HG02798 (cell line): Measurements from ENCODE around the gene RBFOX2.

Source experiments
- ATAC-seq: cut with Tn5 transposase; IDR thresholded peaks from one replicate; pipeline ENCODE4 v1.9.1; 2021; ENCODE audit warnings: mild to moderate bottlenecking; ENCODE audit not compliant: unreplicated experiment, poor library complexity

RBFOX2 gene

DNA sequence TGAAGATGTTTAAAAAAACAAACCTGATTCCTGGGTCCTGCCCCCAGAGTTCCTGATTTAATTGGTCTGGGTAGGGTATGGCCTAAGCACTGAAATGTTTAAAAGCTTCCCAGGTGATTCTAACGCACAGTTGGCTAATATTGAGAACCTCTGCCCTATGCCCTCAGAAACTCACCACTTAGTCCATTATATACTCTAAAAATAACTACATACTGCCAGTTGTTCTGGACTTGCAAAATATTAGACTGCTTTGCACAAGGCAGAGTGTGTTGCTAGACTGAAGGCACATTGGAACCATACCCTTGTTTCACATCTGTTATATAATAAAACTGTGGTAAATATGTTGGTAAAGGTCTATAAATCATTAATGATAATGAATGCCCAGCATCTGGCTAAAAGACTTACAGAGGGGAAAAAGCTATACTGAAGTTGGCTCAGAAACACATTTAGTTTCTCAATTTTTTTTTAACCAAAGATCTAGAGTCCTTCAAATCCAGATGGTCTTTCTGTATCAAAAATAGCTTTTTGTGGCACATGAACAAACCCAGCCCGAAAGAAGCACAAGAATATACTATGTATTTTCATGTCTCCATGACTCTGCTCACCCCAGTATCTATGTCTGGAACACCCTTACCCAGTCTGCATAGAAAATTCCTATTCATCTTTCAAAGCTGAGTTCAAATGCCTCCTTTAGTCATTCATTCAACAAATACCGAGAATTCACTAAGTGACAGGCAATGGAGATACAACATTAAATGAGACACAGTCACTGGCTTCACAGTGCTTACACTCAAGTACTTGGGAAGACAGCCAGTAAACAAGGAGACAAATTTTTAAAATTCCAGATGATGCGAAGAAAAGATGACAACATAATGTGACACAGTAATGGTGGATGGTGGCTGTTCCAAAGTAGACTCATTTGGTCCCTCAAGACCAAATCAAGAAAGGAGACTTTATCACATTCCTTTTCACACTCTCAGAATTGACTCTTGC is 44.1 kb downstream of the RBFOX2 start:
- ATAC-seq, result no peak

DNA sequence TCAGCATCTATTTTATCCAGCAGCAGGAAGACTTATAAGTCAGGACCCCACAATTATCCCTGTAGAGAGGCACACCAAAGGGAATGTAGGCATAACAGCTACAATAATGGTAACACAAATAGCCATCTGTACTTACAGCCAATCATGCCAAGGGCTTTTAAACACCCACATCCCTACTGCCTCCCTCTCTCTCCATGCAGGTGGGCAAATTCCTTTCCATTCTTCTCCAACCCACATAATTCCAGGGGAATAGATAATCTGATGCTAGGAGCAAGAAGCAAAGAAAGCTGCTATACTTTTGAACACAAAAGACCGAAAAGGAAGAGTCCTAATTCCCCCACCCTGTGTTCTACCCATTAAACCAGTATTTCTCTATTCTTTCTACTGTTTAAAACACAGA is 46.7 kb downstream of the RBFOX2 start:
- no peak for ATAC-seq

DNA sequence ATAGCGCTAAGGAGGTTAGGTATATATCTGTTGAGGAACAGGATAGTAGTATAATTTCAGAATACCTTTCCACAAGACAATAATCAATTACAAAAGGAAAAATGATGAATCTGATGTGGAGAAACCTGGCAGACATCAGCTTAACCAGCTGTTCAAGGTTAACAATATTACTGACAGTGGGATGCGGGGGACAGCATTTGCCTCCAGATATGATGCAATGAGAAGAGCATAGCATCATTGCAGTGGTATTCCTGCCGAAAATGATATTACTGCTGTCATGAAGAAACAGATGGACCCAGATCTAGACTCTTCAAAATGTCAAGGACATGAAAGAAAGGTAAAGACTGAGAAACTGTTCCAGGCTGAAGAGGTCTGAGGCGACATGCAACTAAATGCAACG is 49.7 kb downstream of the RBFOX2 start:
- no peak for ATAC-seq

DNA sequence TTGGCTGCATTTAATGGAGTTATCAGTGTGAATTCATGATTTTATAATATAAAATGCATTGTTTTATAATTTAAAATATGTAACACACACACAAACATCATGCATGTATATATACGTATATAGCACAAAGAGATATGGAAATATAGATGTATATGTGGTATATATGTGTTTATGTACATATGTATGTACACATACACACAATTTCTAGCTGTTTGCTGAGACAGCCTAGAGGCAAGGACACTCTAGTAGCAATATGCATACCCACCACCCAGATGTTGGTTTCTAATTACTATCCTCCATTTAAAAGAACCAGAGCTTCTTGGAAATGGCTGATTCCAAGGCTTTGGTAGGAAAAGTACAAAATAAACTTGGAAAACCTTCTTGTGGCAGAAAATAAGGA is 50.4 kb downstream of the RBFOX2 start:
- ATAC-seq, result no peak

DNA sequence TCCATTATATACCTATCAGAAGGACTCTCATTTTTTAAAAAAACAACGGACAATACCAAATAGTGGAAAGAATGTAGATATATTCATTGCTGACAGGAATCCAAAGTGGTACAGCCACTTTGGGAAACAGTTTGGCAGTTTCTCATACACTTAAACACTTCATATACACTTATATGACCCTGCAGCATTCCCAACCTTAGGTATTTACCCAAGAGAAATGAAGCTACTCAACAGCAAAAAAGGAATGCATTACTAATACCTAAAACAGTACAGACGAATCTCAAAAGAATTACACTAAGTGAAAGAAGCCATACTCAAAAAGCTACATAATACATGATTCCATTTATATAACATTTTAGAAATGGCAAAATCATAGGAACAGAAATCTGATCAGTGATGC is 51.5 kb downstream of the RBFOX2 start:
- ATAC-seq, result no peak

DNA sequence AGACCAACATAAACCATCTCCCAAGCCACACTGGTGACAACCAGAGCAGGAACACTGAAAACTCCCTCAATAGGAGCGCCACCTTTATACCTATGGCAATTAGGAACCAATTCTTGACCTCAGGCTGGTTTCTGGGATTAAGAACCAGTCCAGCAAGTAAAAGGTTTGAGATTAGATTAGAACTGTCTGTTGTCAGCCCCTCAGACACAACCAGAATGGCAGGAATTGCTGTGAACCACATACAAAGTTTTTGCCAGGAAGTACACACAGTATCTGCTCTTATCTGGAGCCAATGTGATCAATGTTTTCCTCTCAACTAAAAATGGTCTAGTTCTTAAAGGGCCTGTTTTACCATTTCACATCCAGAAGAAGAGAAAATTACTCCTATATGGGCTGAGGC is 55.2 kb downstream of the RBFOX2 start:
- no peak for ATAC-seq

DNA sequence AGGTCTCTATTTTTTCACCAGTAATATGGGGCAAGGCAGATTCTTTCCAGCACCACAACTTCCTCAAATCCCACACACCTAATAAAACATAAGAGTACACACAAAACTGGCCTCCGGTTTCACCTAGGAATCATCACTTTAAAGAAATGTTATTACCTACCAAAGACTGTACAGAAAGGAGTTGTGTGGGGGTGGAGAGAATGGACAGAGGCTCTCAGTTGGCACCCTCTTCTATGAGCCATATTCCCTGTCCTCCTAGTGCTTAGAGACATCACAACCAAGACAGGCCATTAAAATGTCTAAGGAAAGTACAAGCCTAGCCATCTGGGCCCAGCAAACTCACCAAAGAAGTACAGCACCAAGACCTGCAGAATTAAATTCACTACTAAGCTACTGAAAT is 56.1 kb downstream of the RBFOX2 start:
- no peak for ATAC-seq

DNA sequence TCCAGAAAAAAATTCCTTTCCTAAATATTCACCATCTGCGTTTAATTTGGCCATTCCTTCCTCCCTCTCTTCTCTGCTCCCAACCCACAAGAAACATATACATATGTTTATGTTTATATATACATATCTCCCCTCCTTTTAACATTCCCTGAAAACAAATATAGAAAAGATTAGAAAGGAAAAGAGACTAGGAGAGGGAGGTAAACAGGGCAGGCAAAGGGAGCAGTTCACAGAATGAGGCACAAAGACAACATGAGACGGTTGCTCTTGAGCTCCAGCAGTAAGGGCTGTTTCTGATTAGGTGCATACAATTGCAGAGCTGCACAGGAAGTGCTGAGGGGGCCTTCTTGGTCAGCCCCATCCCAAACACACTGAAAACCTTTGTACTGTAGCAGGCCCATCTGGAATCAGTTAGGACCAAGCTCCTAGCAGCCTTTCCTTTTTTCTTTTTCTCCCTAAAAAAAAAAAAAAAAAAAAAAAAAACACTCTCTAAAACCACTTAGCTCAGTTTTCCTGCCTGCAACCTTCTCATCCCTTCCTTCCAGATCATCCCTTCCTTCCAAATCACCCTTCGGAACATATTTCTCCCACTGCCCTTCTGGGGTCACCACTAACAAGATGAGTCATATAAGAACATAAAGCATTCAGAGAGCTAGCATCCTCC is 57.0 kb downstream of the RBFOX2 start:
- no peak for ATAC-seq

DNA sequence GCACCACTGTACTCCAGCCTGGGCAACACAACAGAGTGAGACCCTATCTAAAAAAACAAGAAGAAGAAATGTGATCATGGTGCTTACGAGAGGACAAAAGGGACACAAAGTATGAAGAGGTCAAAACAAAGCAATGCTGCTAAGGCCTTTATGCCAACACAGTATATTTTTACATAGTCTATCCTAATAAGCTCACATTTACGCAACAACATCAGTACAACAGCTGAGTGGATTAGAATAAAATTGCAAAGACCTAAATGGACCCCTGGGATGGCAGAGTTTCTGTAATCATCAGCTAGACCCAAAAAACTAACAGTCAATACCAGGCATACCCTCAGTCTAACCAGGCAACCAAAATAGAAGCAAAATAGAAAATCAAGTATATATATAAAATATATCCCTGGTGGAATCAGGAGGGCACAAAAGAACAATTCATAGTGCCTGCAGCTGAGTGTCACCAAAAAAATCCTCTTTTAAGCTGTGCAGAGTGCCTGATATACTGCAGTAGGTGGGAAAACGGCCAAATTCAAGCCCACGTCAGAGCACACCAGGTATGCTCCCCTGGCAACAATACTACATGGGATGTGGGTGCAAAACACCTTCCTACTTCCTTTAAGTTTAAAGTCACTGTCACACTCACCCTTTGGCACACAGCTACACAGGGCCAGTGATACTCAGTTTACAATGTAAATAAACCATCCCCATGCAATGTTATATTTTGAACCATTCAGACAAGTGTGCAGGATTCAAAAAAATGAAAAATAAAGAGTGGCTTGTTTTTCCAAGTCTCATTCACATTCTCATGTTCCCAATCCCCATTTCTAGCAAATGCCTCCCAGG is 57.8 kb downstream of the RBFOX2 start:
- no peak for ATAC-seq

DNA sequence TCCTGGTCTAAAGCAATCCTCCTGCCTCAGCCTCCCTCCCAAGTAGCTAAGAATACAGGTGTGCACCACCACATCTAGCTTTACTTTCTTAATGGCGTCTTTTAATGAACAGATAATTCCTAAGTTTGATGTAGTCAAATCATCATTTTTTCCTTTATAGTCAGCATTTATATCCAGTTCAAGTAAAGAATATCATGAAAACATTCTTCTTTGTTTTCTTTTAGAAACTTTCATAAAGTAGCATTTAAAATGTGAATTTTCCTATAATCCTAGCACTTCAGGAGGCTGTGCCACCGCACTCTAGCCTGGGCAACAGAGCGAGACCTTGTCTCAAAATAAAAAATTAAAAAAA is 61.6 kb downstream of the RBFOX2 start:
- no peak for ATAC-seq

DNA sequence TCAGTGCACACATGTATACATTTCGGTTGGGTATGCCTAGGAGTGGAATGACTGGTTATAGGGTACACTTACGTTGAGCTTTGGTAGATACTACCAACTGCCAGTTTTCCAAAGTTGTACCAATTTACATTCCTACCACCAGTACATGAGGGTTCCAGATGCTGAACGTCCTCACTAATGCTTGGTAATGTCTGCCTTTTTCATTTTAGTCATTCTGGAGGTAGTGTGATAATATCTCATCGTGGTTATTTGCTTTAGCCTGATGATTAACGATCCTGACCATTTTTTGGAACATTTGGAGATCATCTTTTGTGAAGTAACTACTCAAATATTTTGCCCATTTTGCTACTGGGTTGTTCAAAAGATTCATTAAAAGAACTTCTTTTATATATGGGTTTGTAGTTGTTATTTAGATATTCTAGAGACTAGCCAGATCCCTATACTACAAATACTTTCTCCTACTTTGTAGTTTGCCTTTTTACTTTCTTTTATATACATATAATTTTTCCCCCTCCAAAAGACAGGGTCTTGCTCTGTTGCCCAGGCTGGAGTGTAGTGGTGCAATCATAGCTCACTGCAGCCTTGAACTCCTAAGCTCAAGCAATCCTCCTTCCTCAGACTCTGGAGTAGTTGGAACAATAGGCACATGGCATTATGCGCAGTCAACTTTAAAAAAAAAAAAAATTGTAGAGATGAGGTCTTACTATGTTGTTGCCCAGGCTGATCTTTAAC is 62.1 kb downstream of the RBFOX2 start:
- ATAC-seq, result no peak

DNA sequence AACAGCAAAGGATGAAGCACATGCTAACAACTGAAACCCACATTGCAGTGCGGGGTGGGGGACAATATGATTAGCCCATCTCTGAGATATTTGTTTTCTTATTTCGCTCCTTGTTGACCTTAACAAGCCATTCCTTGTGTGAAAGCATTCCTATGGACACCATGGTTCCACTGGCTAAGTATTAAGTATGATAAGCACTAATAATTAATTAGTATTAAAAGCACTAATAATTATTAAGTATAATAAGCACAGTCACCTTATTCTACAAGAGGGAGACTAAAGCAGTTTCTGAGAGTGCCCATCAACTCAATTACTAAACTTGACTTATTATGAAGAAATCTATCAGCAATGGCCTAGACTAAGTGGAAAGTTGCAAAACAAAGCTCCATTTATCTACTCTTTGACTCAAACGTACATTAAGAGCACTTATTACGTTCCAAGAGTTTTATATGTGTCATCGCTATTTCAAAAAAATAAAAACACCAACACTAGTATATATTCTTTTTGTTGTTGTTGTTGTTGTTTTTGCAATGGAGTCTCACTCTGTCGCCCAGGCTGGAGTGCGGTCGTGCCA is 65.3 kb downstream of the RBFOX2 start:
- no peak for ATAC-seq

DNA sequence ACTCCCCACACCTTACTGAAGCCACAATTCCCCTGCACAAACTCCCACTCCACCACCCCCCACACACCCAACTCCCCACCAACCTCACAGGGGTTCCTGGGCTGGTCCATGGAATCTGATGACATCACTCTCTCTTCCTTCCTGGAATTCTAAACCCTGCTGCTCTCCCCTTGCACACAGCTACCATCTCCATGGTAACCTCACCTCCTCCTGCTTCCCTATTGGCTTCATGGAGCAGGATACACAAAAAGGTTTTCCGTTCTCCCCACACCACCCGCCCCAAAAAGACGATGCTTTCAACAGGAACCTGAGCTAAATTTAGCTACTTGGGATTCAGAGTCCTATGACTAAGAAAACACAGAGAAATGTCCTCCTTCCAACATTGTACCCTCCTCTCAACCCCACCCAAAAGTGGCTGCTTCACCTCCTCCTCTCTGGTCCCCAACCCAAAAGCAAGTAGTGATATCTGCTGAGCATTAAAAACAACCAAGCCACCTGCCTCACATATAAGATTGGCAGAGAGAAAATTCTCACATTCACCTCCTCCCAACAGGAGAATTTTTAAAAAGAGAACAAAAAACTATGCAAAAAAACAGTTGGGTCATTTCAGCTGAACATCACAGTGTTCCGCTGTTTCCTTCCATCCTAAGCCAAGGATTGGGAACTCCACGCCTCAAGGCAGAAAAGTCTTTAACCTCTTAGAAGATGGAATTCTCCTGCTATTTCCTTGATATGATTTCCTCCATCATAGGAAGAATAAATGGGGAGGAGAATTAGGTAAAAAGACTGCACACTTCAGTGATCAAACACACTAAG is 66.9 kb downstream of the RBFOX2 start:
- no peak for ATAC-seq

DNA sequence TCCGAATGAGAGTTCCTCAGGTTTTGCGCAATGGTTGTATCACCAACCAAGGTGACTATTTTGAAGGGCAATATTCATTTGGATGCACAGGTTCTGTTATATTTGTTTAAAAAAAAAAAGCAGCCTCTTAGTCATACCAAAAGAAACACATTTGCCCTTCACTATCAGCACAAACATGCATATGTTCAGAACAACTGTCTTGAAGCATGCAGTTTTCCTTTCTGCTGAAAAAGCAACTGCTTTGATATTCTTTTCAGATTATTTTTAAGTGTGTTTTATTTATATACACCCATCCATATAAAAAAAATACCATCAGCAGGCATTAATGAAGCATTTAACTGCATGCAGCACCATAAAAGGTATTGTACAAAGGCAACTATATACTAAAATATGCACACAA is 67.8 kb downstream of the RBFOX2 start:
- no peak for ATAC-seq

DNA sequence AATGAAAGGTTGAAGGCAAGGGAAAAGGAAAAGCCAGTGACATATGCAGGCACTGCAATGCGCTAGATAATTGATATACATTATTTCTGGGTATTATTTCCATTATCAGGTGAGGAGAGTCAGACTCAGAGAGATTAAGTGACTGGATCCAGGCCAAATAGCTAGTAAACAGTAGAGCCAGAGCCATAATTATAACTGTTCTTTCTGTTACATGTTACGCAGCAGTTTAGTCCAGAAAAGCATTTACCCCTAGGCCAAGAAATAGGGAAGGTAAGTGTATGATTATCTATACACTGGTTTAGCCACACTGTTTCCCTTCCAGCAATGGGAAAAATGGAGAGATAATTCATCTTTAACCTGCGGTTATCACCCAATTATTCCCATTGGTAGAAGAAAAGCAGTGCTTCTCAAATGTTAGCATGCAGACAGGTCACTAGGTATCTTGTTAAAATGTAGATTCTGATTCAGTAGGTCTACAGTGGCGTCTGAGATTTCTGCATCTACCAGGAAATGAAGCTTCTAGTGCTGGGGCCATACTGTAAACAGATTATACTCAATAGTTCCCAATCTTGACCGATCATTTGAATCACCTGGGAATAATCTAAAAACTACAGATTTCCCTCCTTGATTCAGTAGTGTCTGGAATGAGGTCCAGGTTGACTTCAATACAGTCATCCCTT is 69.4 kb downstream of the RBFOX2 start:
- ATAC-seq, result no peak

DNA sequence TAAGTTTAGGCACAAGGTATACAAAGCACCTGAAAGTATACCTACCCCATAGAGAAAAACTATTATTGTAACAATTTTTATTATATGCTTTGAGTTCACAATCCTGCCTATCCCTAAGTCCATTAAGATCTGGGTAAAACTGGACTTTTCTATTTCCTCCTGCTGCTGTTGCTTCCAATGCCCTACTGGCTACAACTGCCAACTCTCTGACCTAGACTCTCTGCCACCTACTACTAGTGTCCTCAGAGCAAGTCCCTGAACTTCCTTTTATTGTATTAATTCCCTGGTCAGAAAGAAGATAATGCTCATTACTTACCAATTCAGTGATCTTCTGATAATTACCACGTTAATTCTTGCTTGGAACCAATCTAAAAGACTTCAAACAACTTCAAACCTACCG is 70.3 kb downstream of the RBFOX2 start:
- ATAC-seq, result no peak

DNA sequence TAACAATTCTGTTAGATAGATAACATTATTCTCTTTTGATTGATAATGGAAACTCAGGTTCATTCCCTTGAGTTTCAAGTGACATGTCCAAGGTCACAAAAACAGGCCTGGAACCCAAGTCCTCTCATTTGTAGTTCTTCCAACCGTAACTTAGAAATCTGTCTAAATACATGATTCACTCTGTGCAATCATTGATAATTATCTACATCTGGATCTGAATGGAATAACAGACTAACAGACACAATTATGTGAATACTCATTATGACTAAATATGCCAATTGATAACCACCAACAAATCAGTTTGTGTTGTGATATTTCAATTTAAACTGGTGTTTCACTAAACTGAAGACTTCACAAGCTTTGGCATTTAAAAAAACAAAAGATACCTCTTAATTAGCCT is 71.0 kb downstream of the RBFOX2 start:
- ATAC-seq, result no peak

DNA sequence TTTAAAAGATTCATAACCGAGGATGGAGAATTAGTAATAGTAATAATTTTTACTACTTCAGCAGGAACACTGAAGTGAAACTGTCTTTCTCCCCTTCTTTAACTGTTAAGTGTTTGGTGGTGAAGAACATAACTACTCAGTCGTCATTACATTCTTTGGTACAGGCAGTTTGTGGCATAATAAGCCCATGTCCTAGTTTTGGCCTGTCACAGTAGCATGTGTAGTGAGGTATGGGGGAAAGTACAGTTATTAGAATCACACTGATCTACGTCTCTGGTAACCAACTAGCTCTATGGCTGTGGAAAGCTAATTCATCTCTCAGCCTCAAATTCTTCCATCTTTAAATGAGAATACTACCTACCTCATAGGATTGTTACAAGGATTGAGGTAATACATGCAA is 71.8 kb downstream of the RBFOX2 start:
- no peak for ATAC-seq

DNA sequence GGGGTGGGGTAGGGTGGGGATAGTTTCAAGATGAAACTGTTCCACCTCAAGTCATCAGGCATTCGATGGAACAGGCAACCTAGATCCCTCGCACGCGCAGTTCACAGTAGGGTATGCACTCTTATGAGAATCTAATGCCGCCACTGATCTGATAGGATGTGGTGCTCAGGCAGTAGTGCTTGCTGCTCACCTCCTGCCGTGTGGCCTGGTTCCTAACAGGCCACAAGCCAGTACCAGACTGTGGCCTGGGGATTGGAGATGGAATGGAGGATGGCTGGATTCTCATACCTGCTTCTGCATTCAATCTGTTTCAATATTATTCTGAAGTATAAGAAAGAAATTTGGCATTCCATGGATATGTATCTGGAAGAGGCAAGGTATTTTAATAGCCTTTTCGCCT is 73.1 kb downstream of the RBFOX2 start:
- ATAC-seq, result no peak
